ENCODE data around the gene ARPC5.

ARPC5 gene

GRCh38 chr1:183577897-183578465 lies 57.6 kb downstream of the ARPC5 start:
- H3K4me3 ChIP-seq (ENCODE audit: low read length) = no peak overlapping the region
- no peaks in the 10 kb centered on the region for H3K27me3 ChIP-seq (ENCODE audit: control insufficient read depth, insufficient read depth, low read length)
- H3K36me3 ChIP-seq (ENCODE audit: control insufficient read depth, insufficient read depth, low read length) = no peaks in the 10 kb centered on the region
- no peak overlapping the region for H3K9ac ChIP-seq (ENCODE audit: low read length)
- H3K9me3 ChIP-seq (ENCODE audit: control insufficient read depth, low read length) = no peaks in the 10 kb centered on the region
- no peaks in the 10 kb centered on the region for H3K4me1 ChIP-seq (ENCODE audit: control insufficient read depth, insufficient read depth, low read length)

DNA sequence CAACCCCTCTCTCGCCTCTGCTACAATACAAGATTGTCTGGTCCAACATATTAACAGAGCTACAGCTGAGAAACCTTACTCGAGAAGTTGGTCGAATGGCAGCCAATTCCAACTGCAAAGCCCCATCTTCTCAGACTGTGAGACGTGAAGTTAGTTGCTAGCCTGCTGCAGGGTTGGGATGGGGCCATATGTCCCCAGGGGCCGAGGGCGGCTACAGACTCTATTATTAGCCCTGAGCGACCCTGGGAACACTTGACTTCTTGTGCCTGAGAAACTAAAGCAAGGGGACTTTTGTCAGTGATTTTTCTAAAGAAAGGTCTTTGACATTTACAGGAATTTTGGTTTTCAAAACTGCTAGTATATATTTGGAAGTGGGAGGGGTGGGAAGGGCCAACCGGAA lies 59.0 kb downstream of the ARPC5 start:
- no peaks in the 10 kb centered on the region for H3K9me3 ChIP-seq (ENCODE audit: control insufficient read depth, low read length)
- no peaks in the 10 kb centered on the region for H3K4me1 ChIP-seq (ENCODE audit: control insufficient read depth, insufficient read depth, low read length)
- H3K9ac ChIP-seq (ENCODE audit: low read length) = no peak overlapping the region
- no peaks in the 10 kb centered on the region for H3K27me3 ChIP-seq (ENCODE audit: control insufficient read depth, insufficient read depth, low read length)
- no peaks in the 10 kb centered on the region for H3K36me3 ChIP-seq (ENCODE audit: control insufficient read depth, insufficient read depth, low read length)
- no peak overlapping the region for H3K4me3 ChIP-seq (ENCODE audit: low read length)

- H3K9ac ChIP-seq (ENCODE audit: low read length) = no peak overlapping the region
- no peak overlapping the region for H3K4me3 ChIP-seq (ENCODE audit: low read length)
- H3K4me1 ChIP-seq (ENCODE audit: control insufficient read depth, insufficient read depth, low read length) = no peaks in the 10 kb centered on the region
- H3K27me3 ChIP-seq (ENCODE audit: control insufficient read depth, insufficient read depth, low read length) = no peaks in the 10 kb centered on the region
- H3K9me3 ChIP-seq (ENCODE audit: control insufficient read depth, low read length) = no peaks in the 10 kb centered on the region
- H3K36me3 ChIP-seq (ENCODE audit: control insufficient read depth, insufficient read depth, low read length) = no peaks in the 10 kb centered on the region
These were observed 60.0 kb downstream of the ARPC5 start for GRCh38 chr1:183575606-183576005.

- Histone ChIP-seq H3K36me3 (ENCODE audit: control insufficient read depth, insufficient read depth, low read length) (no peaks in the 10 kb centered on the region), H3K27me3 (ENCODE audit: control insufficient read depth, insufficient read depth, low read length) (no peaks in the 10 kb centered on the region), H3K4me3 (ENCODE audit: low read length) (no peak overlapping the region), H3K4me1 (ENCODE audit: control insufficient read depth, insufficient read depth, low read length) (peaks cover 3% of the 10 kb centered on the region), H3K9me3 (ENCODE audit: control insufficient read depth, low read length) (no peaks in the 10 kb centered on the region), H3K9ac (ENCODE audit: low read length) (no peak overlapping the region)
These were observed 62.9 kb downstream of the ARPC5 start for GRCh38 chr1:183572721-183573120.

DNA sequence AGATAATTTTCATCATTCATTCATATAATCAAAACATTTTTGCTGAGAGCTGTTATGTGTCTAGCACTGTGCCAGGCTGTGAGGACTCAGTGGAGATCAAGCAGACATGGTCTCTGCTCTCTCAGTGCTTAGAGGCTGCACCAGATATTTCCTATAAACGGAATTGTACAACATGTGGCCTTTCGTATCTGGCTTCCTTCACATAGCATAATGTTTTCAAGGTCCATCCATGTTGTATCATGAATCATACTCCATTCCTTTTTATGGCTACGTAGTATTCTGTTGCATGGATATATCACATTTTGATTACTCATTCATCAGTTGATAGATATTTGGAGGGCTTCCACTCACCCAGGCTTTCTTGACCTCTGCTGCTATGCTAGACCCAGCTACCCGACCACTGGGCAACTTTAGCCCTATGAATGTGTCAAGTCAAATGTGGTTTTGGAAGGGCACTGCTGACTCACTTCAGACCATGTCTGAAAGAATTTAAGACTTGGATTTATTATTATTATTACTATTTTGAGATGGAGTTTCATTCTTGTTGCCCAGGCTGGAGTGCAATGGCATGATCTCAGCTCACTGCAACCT lies 63.8 kb downstream of the ARPC5 start:
- Histone ChIP-seq H3K4me3 (ENCODE audit: low read length) (no peak overlapping the region), H3K36me3 (ENCODE audit: control insufficient read depth, insufficient read depth, low read length) (no peaks in the 10 kb centered on the region), H3K4me1 (ENCODE audit: control insufficient read depth, insufficient read depth, low read length) (peaks cover 10% of the 10 kb centered on the region), H3K9ac (ENCODE audit: low read length) (no peak overlapping the region), H3K27me3 (ENCODE audit: control insufficient read depth, insufficient read depth, low read length) (no peaks in the 10 kb centered on the region), H3K9me3 (ENCODE audit: control insufficient read depth, low read length) (no peaks in the 10 kb centered on the region)

Measured in mucosa of stomach (tissue), 1 donor.